Endothelial cell of umbilical vein (primary cell): ENCODE measurements around the gene FOXRED2. TPM values are rescaled to one million over a fixed set of nuclear protein-coding genes. Genes with fewer than 3 reads are reported as not detected.

ENCODE experiments used
- BruUV-seq: library from RNA; stranded (reverse); fragments of 400-500 nt; replicated peaks from 2 replicates; lab custom pipeline; 2021; lab: Mats Ljungman, UMichigan
- CTCF ChIA-PET: fragments of 300-600, 350-600 bp; sonication (Branson Sonifier 250); formaldehyde crosslinking; loops from one replicate; lab custom pipeline; 2021; ENCODE audit warnings: antibody characterized with exemption, inconsistent platforms; lab: Charles Lee
- POLR2A ChIA-PET: fragments of 300-600, 350-600 bp; sonication (Branson Sonifier 250); formaldehyde crosslinking; loops from one replicate; lab custom pipeline; 2021; ENCODE audit warnings: antibody characterized with exemption, inconsistent platforms; lab: Charles Lee
- DNase-seq: peaks from one replicate; pipeline ENCODE4 v3.0.0-alpha.2; 2011; ENCODE audit warnings: low read depth, low spot score
- FAIRE-seq: peaks from 2 replicates; lab custom pipeline; 2011; peaks lifted over from hg19 to GRCh38; lab: Jason Lieb, UNC
- H2AFZ ChIP-seq: 2 replicates; pipeline ENCODE4 v1.6.0; 2012; ENCODE audit warnings: low read depth, low read length, control low read depth, inconsistent platforms
- H3K27ac ChIP-seq: 2 replicates; pipeline ENCODE4 v1.5.1; 2011; ENCODE audit warnings: low read depth, mild to moderate bottlenecking, control low read depth, low read length, moderate library complexity; ENCODE audit not compliant: insufficient read depth
- H3K27me3 ChIP-seq, 2 experiments: 2 replicates each; pipeline versions ENCODE4 v1.6.0 to v1.6.1; 2011; ENCODE audit warnings: low read length in 2 of 2, mixed read lengths in 1 of 2; ENCODE audit not compliant: control insufficient read depth in 2 of 2, insufficient read depth in 2 of 2
- H3K36me3 ChIP-seq, 2 experiments: 2 replicates in 1 of 2; 3 replicates in 1 of 2; pipeline ENCODE4 v1.5.1; 2011; ENCODE audit warnings: low read length in 2 of 2, mild to moderate bottlenecking in 1 of 2, moderate library complexity in 1 of 2; ENCODE audit not compliant: control insufficient read depth in 2 of 2, insufficient read depth in 2 of 2; ENCODE audit errors: extremely low read depth in 1 of 2
- H3K4me1 ChIP-seq: 3 replicates; pipeline ENCODE4 v1.5.1; 2011; ENCODE audit warnings: mild to moderate bottlenecking, low read length; ENCODE audit not compliant: control insufficient read depth, insufficient read depth; ENCODE audit errors: extremely low read depth
- H3K4me2 ChIP-seq: 2 replicates; pipeline ENCODE4 v1.6.1; 2011; ENCODE audit warnings: low read length, control low read depth, mixed read lengths; ENCODE audit not compliant: insufficient read depth
- H3K4me3 ChIP-seq, 3 experiments: fragments of 200-600 bp in 1 of 3; sonication (generic), shearing (Covaris generic) in 1 of 3; replicated peaks in 1 of 3; 2 replicates each; pipeline ENCODE4 v1.5.1; 2011 to 2016; ENCODE audit warnings: control low read depth in 3 of 3, low read length in 3 of 3, mild to moderate bottlenecking in 2 of 3, inconsistent platforms in 1 of 3, low read depth in 1 of 3, moderate library complexity in 1 of 3; ENCODE audit not compliant: insufficient read depth in 1 of 3
- H3K79me2 ChIP-seq: 2 replicates; pipeline ENCODE4 v1.6.0; 2012; ENCODE audit warnings: low read length, inconsistent platforms; ENCODE audit not compliant: control insufficient read depth, insufficient read depth
- H3K9ac ChIP-seq: replicated peaks from 2 replicates; pipeline ENCODE3; 2011; ENCODE audit warnings: low read length, control low read depth; ENCODE audit not compliant: insufficient read depth; ENCODE audit errors: extremely low read depth
- H3K9me1 ChIP-seq: replicated peaks from 3 replicates; pipeline ENCODE4 v1.6.0; 2011; ENCODE audit warnings: mild to moderate bottlenecking, low read length; ENCODE audit not compliant: control insufficient read depth, insufficient read depth; ENCODE audit errors: extremely low read depth
- H3K9me3 ChIP-seq: replicated peaks from 2 replicates; pipeline ENCODE4 v1.5.1; 2012; ENCODE audit warnings: low read length, inconsistent platforms; ENCODE audit not compliant: control insufficient read depth, insufficient read depth
- H4K20me1 ChIP-seq: replicated peaks from 2 replicates; pipeline ENCODE3; 2011; ENCODE audit warnings: mild to moderate bottlenecking, low read length; ENCODE audit not compliant: control insufficient read depth, insufficient read depth; ENCODE audit errors: extremely low read depth
- CTCF ChIP-seq, 2 donors: IDR thresholded peaks; 1 replicate in 1 of 2; 2 replicates in 1 of 2; pipeline ENCODE4 v1.5.1; 2011; ENCODE audit warnings: low read length in 2 of 2, mild to moderate bottlenecking in 2 of 2, moderate library complexity in 2 of 2, control low read depth in 1 of 2, inconsistent platforms in 1 of 2, low read depth in 1 of 2; ENCODE audit not compliant: insufficient read depth in 1 of 2; ENCODE audit errors: extremely low read depth in 1 of 2
- EZH2 ChIP-seq: IDR thresholded peaks from 2 replicates; pipeline ENCODE4 v1.6.1; 2012; ENCODE audit warnings: borderline replicate concordance, low read depth, mild to moderate bottlenecking, moderate library complexity, low read length, inconsistent platforms; ENCODE audit not compliant: severe bottlenecking
- FOS ChIP-seq: IDR thresholded peaks from 2 replicates; pipeline ENCODE4 v1.6.1; 2011; ENCODE audit warnings: mild to moderate bottlenecking, low read length, moderate library complexity, borderline replicate concordance; ENCODE audit not compliant: insufficient read depth
- GATA2 ChIP-seq: IDR thresholded peaks from 2 replicates; pipeline ENCODE4 v1.7.0; 2011; ENCODE audit warnings: low read depth, mild to moderate bottlenecking, moderate library complexity, mixed read lengths, low read length; ENCODE audit not compliant: insufficient read length, insufficient read depth
- JUN ChIP-seq: IDR thresholded peaks from 2 replicates; pipeline ENCODE4 v1.6.1; 2011; ENCODE audit warnings: borderline replicate concordance, low read depth; ENCODE audit not compliant: insufficient read length, insufficient read depth
- MAX ChIP-seq: IDR thresholded peaks from 2 replicates; pipeline ENCODE4 v1.6.1; 2011; ENCODE audit not compliant: insufficient read depth, insufficient read length
- MYC ChIP-seq: IDR thresholded peaks from one replicate; pipeline ENCODE4 v1.6.1; 2011; ENCODE audit warnings: mild to moderate bottlenecking, low read depth, low read length
- POLR2A ChIP-seq: IDR thresholded peaks from 2 replicates; pipeline ENCODE4 v1.6.1; 2012; ENCODE audit warnings: low read depth, mild to moderate bottlenecking, control low read depth, low read length
- POLR2AphosphoS5 ChIP-seq: IDR thresholded peaks from 2 replicates; pipeline ENCODE4 v1.6.1; 2012; ENCODE audit warnings: low read depth, mild to moderate bottlenecking, control low read depth, low read length, moderate library complexity; ENCODE audit not compliant: insufficient read depth
- dilution Hi-C: fragments of 300-500 bp; cut with MboI; formaldehyde crosslinking; loops from one replicate; pipeline ENCODE4 v1.15.0; 2019; ENCODE audit warnings: low sequenced_read_pairs; ENCODE audit not compliant: extremely low pct_ligation_motif_present
- intact Hi-C: fragments of 100-400 bp; cut with micrococcal nuclease; formaldehyde crosslinking; loops from one replicate; pipeline ENCODE4 v1.10.0; 2022
- polyA plus RNA-seq, 4 experiments: library from polyadenylated mRNA; depleted of rRNA in 3 of 4; stranded (reverse) in 3 of 4; unstranded in 1 of 4; fragments of >200 nt; gene quantifications; 2 replicates each; pipeline versions ENCODE4 v1.2.1 to v1.2.3, GENCODE V29; 2011 to 2012; ENCODE audit warnings: missing spikeins in 1 of 4
- total RNA-seq: library from RNA; stranded (reverse); gene quantifications from 2 replicates; pipeline ENCODE4 v1.2.3, GENCODE V29; 2021

The FOXRED2 gene
- total and polyA plus RNA-seq, 2 donors (not counting 3 experiments of a cell fraction or from before 2014, with no cell fraction given), result 8.4 to 20.4 TPM

GRCh38 chr22:36528341-36528740, 21.5 kb upstream of the FOXRED2 start:
- Histone ChIP-seq H3K4me3 (peak overlapping the region; percentile 68 to 95 (median 72)), H3K9ac (peak overlapping the region; percentile 92), H4K20me1 (no peaks in the 10 kb centered on the region), H3K27me3 (no peaks in the 10 kb centered on the region), H3K79me2 (peaks cover 34% of the 10 kb centered on the region), H3K27ac (peak overlapping the region; percentile 84), H3K4me1 (peaks cover 15% of the 10 kb centered on the region), H2AFZ (no peak overlapping the region), H3K36me3 (peaks cover 19 to 24% of the 10 kb centered on the region in 2 experiments), H3K9me1 (no peaks in the 10 kb centered on the region), H3K4me2 (peak overlapping the region; percentile 92), H3K9me3 (no peaks in the 10 kb centered on the region)
- intact Hi-C loops, result loop anchor here (2.0 to 5.0 kb wide), 2 partner anchors 22 to 196 kb away; partner anchors contain the start of gene FOXRED2
- no peak for FAIRE-seq
- CTCF ChIA-PET, result interaction anchor here (1.3 kb wide), 1 partner anchor 17 kb away, joined by 7 read pairs; no protein-coding TSS in a partner anchor
- POLR2A ChIA-PET, result interaction anchor here (0.6 to 0.7 kb wide), 2 partner anchors 10 to 70 kb away, joined by 3 read pairs; no protein-coding TSS in a partner anchor
- no peak for DNase-seq
- no peak for TF ChIP-seq POLR2AphosphoS5
- TF ChIP-seq GATA2, result no peak
- TF ChIP-seq POLR2A, result no peak
- no peak for TF ChIP-seq MYC
- TF ChIP-seq EZH2, result no peak
- TF ChIP-seq FOS, result no peak
- TF ChIP-seq CTCF (IDR thresholded peaks at IDR 0.05; ENCODE audit: extremely low read depth in 1 of 2, insufficient read depth in 1 of 2, low read depth in 1 of 2, low read length in 2 of 2), result no peak
- no peak for TF ChIP-seq JUN
- TF ChIP-seq MAX, result no peak
- dilution Hi-C loops, result no loop called here
- BruUV-seq, result no TSS peak
